Stimulated activated CD8-positive, alpha-beta memory T cell treated with anti-CD3 and anti-CD28 coated beads, Interleukin-4, amount 100 ng/mL, for 48 hours (primary cell): ENCODE data around the gene NUP214.
"Not testable (repeated sequence)": the region's sequence is repeated elsewhere in the genome, so short reads cannot be mapped to it uniquely, and the experiment has no call there.

Experiments
- DNase-seq: peaks from one replicate; pipeline ENCODE4 v3.0.0-alpha.2; 2020

Gene NUP214

DNA sequence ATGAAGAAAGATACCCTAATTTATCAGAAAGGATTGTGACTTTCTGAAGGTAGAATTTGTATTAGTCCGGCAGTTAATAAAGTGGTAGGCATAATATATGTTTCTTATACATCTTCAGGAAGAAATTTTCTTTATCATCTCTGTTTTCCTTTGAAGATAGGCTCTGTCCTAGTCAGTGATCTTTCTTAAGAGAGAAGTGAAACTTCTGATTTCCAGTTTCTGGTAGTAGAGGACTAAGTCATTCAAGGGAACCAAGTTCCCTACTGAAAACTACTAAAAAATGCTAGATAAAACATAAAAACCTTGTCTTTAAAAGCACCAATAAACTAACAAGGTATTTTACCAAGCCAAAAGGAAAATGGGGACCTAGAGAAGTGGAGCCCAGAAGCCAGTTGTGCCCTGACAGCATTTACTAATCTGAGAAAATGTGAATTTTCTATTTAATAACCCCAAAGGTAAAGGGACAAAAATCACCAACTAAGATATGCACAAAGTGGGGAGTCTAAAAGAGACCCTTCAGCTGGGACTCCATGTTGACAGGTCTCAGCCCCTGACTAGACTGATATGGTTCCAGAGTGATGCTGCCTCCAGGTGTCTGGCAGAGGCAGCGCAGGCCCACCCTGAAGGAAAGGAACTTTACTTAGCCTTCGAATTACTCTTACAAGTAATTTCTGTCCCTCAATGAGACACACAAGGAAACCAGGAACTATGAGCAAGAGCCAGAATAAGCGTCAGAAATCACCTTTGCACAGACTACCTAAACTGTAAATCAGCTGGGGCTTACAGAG is 78.2 kb downstream of the NUP214 start:
- DNase-seq = no peak

DNA sequence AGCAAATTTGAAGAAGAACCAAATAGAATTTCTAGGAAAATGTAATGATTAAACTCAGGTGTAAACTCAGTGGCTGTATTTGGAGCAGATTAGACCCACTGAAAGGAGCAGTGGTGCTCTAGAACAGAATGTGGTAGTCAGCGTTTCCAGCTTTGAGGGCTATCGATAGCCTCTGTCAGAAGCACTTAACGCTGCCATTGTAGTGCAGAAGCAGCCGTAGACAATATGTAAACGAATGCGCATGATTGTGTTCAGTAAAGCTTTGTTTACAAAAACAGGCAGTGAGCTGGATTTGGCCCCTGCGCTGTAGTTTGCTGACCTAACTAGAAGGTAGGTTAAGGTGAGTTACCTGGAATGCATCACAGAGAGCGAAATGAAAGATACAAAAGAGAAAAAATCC is 78.9 kb downstream of the NUP214 start:
- DNase-seq = no peak

DNA sequence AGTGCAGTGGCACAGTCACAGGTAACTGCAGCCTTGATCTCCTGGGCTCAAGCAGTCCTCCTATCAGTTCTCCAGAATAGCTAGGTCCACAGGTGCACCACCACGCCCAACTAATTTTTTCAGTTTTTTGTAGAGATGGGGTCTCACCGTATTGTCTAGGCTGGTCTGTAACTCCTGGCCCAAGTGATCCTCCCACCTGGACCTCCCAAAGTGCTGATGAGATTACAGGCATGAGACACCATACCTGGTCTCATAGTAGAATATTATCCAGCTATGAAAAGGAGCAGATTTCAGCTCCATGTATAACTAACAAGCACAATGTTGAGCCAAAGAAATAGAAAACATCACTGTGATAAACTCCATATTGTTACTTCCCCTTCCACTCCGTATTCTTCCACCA is 81.1 kb downstream of the NUP214 start:
- no peak for DNase-seq

DNA sequence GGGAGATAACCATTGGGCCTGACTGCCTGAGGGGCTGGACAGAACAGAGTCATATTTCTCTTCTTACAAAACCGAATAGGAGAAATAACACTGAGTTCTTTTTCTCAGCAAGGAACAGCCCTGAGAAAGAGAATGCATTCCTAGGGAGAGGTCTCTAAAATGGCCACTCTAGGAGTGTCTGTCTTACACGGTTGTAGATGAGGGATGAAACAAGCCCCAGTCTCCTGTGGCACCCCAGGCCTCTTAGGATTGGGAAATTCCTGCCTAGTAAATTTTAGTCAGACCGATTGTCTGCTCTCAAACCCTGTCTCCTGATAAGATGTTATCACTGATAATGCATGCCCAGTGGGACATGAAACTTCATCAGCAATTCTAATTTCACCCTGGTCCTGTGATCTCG is 86.5 kb downstream of the NUP214 start:
- not testable (repeated sequence) for DNase-seq

DNA sequence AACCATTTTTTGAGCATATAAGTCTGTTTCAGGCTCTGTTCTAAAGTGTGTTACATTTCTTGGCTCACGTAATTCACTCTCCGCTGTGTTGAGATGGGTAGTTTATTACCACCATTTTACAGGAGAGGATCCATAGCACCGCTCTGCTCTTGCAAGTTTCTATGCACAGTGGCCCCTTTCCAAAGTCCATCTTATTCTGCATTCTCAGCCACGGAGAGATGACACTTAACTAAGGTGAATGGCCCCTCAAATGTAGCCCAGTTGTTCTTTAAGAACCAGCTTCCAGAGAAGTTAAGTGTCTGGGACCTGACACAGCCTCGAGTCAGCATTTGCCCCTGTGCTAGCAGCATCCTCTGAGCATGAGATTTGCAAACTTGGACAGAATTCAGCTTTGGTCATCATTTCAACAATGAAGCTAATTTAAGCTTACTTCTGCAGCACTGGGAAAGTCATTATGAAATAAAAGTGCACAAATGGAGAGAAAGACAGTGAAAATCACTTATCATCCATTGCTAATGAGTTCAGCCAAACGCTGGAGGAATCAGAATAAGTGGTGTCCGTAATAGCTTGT is 89.0 kb downstream of the NUP214 start:
- DNase-seq = no peak

DNA sequence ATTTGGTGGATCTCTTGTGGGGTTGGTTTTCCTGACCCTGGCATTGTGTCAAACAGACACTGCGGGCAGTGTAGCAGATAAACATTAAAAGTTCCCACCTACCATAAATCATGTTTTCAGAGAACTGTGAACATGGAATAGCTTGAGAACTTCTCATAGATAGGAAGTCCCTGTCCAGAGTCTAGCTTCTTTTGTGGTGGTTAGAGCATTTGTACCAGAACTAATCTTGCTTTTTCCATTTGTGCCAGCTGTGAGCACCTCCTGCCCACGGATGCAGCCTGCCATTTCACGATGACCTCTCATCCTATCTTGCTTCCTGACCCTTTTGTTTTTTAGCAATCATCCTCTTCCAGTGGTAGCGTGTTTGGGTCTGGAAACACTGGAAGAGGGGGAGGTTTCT is 89.5 kb downstream of the NUP214 start:
- no peak for DNase-seq

DNA sequence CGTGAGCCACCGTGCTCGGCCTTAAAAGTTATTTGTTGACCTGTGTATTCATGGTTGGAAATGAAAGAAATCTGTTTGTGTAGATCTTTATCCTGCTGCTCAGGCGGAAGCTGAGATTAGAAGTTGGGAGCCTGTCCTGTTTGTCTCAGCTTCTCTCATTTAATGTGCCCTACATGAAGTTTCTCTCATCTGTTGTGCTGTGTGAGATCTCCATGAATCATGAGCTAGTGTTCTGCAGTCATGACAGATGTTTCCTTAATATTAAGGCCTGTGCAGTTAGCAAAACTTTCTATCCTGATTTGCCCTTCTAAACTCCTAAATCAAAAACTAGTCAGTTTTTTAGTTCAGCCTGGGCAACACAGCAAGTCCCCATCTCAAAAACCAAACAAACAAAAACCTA is 91.4 kb downstream of the NUP214 start:
- DNase-seq = no peak

DNA sequence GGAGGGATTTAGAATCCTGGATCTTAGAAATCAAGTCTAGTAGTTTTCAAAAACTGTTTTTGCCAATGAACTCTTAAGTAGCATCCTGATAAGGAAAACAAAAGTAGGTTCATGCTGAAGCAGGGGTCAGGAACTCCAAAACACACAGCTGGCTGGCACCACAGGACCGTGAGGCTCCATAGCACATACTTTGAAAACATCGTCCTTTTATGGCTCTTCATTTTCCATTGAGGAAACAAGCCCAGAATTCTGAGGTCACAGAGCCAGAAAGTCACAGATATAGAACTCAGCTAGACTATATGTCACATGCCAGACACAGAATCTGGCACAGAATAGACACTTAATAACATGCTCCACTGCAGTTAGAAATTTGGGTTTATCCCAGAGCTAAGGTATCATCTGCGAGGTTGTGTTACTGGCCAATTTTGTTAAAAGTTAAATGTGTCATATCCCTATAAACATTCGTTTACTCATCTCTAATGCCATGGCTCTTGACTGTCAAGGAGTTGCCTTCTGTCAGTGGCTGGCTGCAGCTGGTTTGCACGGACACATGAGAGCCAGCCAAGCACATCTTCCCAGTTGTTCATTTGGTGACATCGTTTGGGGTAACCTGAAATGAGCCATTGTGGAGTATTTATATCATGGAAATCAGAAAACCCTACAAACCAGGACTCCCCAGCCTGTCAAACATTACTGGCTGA is 92.1 kb downstream of the NUP214 start:
- no peak for DNase-seq

DNA sequence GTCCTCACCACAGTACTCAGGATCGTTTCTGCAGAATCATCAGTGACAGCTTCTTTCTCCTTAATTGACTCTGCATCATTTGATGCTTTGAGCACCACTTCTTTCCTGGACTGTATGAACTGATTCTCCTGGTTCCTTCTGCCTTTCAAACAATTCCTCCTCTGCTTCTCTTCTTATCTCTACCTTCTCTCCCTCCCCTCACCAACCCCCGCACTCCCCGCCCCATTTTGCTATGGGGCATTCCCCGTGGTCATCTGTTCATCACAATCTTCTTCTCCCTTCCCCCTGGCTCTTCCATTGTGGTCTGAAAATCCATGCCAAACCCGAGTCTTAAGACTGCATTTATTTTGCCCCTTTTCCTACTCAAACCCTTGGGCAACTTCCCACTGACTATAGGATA is 93.0 kb downstream of the NUP214 start:
- no peak for DNase-seq

DNA sequence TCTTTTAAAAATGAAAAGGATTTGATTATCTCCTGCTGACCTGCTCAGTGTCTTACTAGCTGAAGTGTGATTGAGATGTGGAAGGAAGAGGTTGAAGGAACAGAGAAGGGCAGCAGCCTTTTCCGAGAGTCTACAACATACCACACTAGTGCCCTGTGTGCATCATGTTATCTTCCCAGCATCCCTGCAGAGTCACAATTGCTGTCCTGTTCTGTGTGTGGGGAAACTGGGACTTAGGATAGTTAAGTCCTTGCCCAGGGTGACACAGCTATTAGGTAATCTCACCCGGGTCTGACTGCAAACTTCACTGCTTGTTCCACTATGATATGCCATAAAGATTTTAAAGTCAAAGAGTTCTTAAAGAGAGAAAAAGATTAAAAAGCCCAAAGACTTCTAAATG is 95.1 kb downstream of the NUP214 start:
- DNase-seq = no peak

DNA sequence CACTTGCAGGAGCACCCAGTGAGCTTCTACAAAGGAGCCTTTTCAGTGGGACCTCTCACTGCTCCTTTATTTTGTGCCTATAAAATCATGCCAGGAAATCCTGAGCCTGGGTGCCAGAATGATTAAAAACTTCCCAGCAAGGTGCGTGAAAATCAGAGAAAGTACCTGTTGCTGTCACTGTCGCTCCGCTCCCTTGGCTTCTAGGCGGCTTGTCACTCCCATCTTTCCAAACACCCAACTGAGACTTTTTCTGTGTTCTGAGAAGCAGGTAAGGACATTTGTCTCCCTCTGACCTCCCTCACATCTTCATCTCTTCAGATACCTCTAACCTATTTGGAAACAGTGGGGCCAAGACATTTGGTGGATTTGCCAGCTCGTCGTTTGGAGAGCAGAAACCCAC is 97.1 kb downstream of the NUP214 start:
- DNase-seq = no peak

DNA sequence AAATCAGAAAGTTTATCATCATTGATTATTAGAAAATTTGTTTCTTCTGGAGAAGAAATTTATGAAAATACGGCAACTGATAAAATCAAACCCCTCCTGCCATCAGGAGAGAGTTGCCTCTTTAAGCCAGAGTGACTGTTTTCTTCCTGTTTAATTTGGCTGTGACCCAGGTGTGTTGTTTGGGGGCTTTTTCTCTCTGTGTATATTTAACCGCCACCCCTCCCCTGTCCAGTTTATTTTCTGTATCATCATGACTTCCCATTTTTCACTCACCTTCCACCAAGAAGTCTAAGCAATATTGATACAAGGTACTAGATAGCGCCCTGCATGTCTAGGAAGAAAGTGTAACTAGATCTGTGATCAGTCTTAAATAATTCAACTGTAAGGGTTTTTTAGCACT is 100.8 kb downstream of the NUP214 start:
- no peak for DNase-seq

DNA sequence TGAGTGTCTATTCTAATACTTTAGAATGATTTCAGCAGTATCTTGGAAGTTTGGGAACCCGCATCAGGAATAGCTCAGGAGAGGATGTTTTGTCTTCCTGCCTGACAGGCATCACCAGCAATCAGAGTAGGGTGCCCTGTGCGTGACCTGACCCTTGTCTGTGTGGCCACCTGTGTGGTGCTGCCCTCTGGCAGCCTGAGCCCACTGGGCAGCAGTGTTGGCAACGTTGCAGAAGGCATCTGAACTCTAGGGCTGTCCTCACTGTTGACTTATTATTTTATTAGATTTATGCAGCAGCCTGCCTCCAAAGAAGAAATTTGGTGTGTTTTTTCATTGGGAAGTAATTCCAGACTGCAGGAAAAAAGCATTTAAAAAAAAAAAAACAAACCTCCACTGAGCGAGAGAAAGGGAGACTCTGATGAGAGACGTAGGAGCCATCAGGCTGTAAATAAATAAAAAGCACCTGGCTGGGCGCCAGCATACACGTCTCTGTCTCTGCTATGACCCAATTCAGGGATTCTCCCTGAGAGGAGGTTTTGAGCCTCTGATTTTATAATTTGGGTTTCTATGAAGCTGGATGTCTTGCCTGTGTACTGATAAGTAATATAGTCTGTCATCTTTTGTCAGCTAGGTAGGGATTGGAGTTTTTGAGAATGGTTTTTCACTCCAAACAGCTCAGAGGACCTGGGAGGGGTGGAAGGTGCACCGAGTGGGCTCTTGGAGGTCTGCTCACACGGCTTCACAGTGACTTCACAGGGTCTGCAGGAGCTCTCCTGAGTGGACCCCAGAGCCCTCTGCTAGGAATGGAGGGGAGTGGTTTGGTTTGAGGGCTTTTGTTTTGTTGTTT is 101.9 kb downstream of the NUP214 start:
- DNase-seq = no peak

DNA sequence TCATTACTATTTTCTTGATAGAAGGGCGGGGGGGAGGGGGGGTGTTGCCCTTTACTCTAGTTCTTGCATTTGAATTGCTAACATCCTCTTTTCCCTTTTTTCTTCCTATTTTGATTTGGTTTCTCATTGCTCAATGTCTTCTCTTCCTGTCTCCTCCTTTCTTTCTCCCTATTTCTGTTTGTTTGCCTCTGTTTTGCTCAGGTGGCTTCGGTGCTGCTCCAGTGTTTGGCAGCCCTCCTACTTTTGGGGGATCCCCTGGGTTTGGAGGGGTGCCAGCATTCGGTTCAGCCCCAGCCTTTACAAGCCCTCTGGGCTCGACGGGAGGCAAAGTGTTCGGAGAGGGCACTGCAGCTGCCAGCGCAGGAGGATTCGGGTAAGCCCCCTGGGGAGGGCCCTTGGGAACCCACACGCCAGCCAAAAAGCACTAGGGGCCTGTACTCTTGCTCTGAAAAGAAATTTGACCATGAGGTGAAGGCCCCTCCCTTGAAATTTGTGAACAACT is 102.6 kb downstream of the NUP214 start:
- no peak for DNase-seq

DNA sequence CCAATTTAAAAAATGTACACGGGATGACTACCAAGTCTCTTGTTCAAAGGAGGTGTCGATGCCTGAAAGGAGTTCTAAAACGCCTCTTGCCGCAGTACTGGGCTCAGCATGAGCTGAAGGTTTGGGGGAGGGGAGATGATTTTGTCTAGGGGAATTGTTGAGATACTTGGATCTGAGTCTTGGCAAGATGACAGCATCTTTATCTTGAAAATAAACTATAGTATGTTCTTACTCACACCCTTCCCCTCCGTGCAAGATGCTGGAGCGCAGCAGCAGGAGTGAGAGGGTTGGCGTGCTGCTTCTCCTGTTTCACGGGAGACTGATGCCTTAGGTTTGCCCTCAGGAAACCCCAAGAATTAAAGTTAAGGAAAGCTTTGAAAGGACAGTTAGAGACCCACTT is 103.6 kb downstream of the NUP214 start:
- DNase-seq = peak; percentile 4

DNA sequence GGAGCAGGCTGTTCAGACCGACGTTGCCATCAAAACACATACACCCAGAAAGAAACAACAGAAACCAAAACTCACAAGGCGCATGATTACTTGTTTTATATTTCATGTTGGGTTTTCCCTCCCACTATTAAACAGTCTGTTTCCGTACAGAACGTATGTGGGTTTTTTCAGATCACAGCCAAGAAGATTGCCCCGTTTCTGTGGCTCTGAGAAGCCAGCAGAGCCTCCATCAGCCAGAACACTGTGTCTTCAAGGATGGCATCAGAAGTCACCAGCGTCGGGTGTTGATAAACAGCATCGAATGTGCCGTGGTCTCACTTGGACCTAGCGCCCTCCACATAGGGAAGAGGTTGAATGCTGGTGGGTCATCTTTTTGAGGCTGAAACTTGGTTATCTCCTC is 108.2 kb downstream of the NUP214 start:
- no peak for DNase-seq

DNA sequence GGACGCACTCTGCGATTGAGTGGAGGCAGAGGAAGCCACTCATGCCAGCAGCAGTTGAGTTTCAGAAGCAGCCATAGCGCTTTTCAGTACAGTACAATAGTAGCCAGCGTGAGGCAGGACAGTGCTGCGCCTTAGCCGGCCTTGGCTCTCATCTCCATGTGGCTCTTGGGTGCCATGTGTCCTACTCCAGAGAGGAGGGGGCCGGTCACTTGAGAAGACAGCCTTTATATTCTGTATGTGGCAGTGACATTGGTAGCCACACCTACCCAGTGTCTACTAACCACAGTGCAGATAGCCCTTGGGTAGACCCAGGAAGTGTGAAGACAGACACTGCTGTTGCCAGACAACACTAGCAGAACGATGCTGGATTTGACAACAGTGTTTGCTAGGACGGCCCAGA is 108.6 kb downstream of the NUP214 start:
- no peak for DNase-seq

DNA sequence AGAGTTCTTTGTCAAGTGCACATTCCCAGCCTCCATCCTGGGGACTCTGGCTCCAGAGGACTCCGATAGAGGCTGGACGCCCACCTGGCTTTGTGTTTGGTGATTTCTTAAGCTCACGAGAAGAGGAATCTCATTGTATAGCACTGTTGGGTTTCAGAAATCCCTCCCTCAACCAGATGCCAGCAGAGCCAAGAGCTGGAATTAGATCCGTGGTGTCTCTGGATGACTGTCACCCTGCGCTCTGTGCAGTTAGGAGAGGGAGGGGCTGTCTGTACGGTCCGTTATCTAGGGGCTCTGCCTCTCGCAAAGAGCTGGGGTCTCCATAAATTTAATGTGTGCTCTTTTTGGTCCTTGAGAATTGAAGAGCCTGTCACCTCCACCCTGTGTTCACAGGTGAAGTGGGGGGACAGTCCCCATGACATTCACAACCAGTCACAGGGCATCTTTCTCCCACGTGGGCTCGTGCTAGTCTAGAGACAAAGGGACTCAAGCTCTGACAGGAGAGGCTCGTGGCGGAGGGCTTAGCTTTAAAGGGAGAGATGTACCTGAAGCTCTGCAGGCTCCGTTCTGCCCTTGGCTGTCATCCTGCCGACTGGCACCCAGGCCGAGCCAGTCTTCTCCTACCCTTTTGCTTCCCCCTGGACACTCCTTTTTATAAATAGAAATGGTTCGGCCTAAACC is 109.6 kb downstream of the NUP214 start:
- DNase-seq = no peak

DNA sequence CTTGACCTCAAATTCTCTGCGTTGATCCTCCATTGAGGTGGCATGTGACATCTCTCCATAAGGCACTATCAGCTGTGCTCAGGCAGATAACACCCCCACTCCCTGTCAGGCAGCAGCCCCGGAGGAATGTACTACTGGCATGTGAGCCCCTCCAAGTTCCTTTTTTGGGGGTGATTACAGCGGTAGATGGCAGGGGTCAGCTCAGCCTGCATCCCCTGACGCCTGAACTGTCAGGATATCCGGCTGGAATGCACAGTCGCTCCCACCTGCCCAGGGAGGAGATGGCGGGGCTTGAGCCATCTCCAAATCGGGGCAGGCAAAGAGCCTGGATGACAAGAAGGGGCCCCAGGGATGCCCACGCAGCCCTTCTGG is 110.1 kb downstream of the NUP214 start:
- no peak for DNase-seq

DNA sequence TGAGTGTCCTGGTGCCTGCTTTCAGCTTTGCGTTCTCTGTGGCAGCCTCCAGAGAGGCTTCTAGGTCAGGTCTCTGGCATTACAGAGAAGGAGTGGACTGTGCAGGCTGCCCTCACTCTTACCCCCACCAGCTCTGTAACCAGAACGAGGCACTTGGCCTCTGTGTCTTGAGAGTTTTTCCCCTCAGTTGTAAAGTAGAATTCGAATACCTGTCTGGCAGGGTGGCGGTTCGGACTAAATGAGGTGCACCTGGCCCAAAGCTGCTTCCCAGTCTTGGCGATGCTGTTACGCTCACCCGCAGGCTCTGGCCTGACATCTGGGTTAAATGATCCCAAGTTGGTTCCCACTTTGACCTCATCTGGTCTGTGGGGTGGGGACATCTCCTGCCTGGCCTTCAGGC is 110.8 kb downstream of the NUP214 start:
- DNase-seq = no peak

DNA sequence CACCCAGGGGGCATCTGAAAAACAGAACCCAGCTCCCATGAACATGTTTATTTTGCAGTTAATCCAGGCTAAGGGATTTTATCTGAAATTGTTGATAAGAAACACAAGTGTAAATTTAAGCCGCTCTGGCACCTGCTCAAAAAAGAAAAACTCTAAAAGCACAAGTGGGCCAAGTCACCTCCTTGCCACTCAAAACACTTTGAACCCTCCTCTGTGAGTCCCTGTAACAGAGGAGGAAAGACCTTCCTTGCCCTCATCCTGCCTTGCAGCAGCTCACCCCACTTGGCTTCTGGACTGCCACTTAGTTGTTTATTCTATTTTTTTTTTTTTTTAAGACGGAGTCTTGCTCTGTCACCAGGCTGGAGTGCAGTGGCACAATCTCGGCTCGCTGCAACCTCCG is 111.4 kb downstream of the NUP214 start:
- no peak for DNase-seq

DNA sequence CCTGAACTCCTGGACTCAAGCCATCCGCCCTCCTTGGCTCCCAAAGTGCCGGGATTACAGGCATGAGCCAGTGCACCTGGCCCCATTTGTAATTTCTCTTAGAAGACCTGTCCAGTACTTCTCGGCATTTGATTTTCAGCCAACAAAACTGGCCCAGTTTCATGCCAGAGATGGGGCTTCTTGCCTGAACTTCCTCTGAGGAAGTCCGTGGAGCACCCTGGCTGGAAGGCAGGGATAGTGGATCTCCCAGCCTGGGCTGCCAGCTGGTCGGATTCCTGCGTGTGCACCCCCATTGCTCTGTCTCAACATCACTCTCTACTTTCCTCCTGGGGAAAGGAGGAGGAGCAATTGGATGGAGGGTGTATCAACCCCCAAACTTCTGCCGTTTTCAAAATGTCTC is 111.9 kb downstream of the NUP214 start:
- no peak for DNase-seq

DNA sequence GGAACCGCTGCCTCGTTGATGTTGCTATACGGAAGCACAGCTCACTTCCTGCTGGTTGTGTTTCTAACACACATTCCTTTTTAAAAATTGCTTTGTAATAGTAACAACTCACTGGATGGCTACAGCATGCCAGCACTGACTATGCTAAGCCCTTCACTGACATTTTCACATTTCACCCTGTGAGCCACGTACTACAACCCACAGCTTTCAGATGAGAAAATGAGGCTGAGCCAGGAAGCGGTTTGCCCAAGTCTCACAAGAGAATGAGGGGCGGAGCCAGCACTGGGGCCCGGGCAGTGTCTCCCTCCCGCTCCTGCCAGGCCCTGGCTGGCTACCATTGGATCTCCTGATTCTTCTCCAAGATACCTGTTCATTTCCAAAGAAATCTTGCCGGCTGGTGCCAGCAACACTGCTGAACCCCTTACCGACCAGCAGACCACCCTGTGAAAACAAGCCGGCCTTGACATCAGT is 112.6 kb downstream of the NUP214 start:
- DNase-seq = peak; percentile 90
